Central memory CD4-positive, alpha-beta T cell (primary cell): Measurements from ENCODE around the gene TSPEAR.

Experiments
- DNase-seq: peaks from one replicate; pipeline ENCODE4 v3.0.0; 2022

Gene TSPEAR

GRCh38 chr21:44496564-44497550 lies 214.5 kb downstream of the TSPEAR start:
- DNase-seq: no peak

- DNase-seq: no peak
Observed at GRCh38 chr21:44495611-44496563, 215.5 kb downstream of the TSPEAR start.

GRCh38 chr21:44494956-44495355 lies 216.4 kb downstream of the TSPEAR start:
- DNase-seq: no peak

GRCh38 chr21:44494418-44494817 lies 217.0 kb downstream of the TSPEAR start:
- DNase-seq: no peak

DNA sequence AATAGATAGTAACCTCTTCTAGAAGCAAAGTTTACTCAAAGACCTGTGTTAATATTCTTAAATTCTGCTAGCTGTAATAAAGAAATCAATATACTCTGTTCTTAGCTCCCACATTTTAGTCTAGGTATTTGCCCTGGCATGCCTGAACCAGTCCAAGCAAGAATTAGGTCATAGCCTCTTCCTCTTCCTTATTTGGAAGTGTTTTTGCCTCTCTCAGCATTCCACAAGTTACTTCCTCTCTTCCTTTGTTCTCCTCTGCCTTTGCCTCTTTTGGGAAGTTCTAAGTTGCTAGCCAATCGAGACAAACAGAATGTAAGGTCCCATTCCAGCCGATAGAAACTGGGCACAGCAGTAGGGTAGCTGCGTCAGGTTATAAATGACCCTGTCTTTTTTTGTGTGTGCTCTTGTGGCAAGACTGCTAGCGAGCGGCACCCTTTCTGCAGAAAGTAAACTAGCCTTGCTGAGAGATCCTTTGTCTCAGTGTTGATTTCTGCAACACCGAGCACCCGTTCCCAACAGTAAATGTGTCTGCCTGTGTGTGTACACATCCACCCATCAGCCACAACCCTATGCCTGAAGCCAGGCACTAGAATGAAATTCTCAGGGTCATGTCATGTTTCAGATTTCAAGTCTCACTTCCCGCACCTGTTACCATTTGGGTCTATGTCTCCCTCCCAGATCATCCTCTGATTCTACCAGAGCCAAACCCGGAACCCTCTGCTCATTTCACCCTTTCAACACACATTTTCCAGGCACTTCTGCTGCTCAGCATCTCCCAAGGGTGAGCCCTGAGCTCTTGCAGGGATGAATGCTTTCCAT lies 218.6 kb downstream of the TSPEAR start:
- DNase-seq: no peak

DNA sequence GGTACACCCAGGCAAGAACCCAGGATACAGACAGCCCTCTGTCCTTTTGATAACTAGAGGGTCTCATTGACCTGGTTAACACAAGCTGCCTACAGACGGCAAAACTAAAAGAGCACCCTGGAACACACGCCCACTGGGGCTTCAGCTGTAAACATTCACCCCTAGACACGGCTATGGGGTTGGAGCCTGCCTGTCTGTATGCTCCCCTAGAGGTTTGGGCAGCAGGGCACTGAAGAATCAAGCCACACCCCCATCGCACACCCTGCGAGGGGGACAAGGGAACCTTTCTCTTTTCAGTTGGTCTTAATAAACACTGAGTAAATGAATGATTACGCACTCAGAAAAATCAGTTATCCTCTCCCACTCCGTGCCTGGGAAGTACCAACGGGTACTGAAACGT lies 220.6 kb downstream of the TSPEAR start:
- no peak for DNase-seq

DNA sequence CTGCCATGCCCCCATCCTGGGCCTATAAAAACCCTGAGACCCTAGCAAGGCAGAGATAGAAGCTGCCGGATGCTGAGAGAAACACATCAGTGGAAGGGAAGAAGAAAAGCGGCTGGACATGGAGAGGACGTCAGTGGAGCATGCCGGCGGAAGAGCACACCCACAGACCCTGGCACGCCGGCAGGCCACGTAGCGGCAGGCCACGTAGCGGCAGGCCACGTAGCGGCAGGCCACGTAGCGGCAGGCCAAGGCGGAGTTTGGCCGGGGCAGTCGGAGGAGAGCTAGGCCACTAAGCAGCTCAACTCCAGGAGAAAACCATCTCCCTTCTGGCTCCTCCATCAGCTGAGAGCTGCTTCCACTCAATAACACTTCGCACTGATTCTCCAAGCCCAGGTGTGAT lies 221.0 kb downstream of the TSPEAR start:
- no peak for DNase-seq

GRCh38 chr21:44489962-44490361 lies 221.4 kb downstream of the TSPEAR start:
- no peak for DNase-seq

DNA sequence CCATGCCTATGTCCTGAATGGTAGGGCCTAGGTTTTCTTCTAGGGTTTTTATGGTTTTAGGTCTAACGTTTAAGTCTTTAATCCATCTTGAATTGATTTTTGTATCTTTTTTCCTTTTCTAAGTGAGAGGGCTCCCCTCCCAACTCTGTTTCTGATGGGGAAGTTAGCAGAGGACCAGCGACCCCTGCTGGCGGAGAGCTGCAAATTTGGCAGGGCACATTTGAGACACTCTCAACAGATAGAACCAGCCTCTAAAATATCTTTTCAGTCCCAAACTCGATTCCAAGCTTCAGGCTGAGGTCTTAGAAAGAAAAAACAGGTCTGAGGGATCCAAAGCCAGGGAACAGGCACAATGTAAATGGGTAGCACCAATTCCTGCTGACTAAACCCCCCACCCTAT lies 223.5 kb downstream of the TSPEAR start:
- DNase-seq: peak; percentile 9

GRCh38 chr21:44486302-44486701 lies 225.1 kb downstream of the TSPEAR start:
- DNase-seq: no peak

GRCh38 chr21:44485796-44486195 lies 225.6 kb downstream of the TSPEAR start:
- DNase-seq: peak; percentile 2

DNA sequence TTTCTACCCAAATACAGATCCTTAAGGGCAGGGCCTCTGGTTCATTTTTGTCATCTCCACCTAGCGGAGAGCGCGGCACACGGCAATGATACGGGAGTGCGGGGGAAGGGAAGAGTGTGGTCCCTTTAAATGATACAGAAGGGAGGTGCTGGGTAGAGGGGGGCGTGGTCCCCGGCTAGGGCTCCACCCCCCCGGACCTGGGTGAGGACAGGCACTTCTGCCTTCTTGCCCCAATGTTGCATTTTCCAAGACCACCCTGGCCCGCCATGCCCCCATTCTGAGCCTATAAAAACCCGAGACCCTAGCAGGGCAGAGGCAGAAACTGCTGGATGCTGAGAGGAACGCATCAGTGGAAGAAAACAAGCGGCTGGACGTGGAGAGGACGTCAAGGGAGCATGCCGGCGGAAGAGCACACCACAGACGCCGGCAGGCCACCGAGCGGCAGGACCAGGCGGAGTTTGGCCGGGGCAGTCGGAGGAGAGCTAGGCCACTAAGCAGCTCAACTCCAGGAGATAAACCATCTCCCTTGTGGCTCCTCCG lies 226.0 kb downstream of the TSPEAR start:
- peak; percentile 47 for DNase-seq

DNA sequence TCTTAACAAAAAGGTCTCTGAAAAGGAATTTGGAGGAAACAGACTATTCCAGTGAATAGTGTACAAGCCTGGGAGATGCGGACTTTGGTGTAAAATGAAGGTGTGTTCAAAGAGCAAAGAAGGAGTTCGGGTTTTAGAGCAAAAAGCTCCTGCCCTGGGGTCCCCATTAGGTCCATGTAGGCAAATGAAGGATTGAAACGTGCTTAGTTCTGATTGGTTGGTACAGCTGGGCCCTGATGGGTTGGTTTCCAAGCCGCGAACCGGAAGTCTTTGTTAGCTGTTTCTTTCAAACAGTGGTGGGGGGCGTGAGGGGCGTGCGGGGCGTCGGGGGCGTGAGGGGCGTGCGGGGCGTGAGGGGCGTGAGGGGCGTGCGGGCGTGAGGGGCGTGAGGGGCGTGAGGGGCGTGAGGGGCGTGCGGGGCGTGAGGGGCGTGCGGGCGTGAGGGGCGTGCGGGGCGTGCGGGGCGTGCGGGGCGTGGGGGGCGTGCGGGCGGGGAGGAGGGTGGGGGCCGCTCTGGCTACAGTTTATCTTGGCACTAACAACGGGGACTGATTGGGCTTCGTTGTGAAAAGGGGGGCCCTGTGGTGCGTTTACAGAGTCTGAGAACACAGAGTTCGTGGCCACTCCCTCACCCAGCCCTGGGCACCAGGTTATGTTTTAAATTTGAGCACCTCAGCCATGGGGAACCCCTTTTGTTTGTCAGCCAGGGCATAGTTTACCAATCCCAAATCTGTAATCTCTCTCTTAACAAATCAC lies 226.7 kb downstream of the TSPEAR start:
- no peak for DNase-seq

DNA sequence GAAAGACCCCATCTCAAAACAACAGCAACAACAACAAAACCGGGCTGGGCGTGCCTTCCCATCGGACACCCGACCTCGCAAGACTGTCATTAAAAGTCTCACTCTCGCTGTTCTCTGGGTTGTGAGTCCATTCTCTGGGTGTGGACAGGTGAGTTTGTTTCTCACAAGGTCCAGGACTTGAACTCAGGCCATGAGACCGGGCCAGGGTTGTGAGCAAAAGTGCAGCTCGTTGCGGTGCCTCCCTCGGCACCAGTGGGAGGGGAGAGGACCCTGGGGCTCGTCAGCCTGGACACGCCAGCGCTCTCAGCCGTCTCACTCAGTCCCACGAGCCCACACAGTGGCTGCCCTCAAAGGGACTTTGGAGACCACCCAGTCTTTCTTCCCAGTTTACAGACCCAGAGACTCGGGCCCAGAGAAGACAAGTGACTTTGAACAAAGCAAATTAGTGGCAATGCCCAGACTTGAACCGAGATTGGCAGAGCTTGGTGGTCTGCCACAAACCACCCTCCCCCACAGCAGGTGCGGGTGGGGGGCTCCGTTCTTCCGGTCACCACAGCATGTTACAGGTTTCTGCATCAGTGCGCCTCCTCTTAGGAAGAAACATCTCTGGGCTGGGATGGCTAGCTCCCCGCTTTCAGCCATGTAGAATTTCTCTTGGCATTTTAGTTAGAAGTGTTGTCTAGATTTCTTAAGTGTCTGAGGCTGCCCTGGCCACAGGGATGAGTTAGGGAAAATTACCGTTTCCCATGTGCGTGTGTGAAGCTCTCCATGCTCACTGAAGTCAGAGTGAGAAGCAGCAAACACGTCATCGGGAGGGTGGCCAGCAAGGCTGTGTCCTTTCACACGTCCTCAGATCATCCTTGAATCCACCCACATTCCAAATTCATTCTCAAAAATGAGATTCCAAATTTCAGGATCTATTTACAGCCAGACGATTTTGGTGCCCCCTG lies 227.8 kb downstream of the TSPEAR start:
- no peak for DNase-seq

DNA sequence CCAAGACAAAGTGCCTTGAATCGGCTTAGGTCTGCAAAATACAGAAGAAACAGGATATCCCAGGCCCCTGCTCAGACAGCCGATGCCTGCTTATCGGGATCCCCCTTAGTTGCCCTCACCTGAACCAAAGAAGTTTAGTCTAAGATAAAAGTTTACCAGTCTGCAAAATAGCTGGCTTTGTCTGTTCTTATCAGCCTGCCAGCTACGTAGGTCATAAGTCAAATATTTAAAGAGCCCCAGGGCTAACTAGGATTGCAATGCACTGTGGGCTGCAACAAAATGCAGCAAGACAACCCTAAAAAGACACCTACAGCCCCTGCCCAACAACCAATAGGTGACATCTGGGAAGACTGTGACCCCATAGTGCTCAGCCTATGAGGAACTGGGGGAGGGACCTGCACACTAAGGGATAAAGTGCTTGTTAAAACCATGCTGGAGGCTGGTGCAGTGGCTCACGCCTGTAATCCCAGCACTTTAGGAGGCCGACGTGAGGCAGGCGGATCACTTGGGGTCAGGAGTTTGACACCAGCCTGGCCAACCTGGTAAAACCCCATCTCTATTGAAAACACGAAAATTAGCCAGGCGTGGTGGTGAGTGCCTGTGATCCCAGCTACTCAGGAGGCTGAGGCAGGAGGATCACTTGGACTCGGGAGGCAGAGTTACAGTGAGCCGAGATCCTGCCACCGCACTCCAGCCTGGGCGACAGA lies 228.6 kb downstream of the TSPEAR start:
- no peak for DNase-seq

- DNase-seq: no peak
Observed at GRCh38 chr21:44480200-44481053, 230.9 kb downstream of the TSPEAR start.

DNA sequence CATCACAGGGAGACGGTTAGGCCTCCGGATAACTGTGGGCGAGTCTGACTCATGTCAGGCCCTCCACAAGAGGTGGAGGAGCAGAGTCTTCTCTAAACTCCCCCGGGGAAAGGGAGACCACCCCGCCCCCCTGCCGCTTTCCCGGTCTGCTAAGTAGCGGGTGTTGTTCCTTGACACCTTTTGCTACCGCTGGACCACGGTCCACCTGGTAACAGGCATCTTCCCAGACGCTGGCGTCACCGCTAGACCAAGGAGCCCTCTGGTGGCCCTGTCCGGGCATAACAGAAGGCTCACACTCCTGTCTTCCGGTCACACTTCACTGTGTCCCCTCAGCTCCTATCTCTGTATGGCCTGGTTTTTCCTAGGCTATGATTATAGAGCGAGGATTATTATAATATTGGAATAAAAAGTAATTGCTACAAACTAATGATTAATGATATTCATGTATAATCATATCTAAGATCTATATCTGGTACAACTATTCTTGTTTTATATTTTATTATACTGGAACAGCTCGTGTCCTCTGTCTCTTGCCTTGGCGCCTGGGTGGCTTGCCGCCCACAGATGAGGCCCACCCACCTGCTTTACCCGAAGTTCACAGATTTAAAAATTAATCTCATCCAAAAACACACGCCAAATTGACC lies 231.7 kb downstream of the TSPEAR start:
- peak; percentile 26 for DNase-seq

DNA sequence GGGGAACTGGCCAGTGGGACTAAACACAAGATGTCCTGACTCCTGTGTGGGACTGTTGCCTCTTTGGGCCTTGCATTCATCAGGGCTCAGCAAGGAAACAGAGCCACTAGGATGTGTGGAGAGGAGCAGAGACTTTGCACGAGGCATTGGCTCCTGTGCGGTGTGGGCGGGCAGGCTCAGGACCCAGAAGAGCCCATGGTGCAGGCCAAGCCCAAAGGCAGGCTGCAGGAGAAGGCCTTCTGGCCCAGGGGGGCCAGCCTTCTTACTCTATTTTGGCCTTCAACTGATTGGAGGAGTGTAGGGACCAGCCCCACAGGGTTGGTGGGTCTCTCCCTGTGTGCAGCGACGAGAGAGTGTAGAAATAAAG lies 232.6 kb downstream of the TSPEAR start:
- DNase-seq: no peak
